GM12878 (cell line): ENCODE data around the gene SCARF1. TPM values are rescaled to one million over a fixed set of nuclear protein-coding genes. Genes with fewer than 3 reads are reported as not detected.

Source experiments
- ATAC-seq: fragments of 200-7000 bp; cut with Tn5 transposase; 3 replicates; pipeline ENCODE4 v1.9.1; 2020; ENCODE audit warnings: mild to moderate bottlenecking, moderate library complexity
- BruUV-seq: library from RNA; stranded (reverse); fragments of 400-500 nt; replicated peaks from 2 replicates; lab custom pipeline; 2021; lab: Mats Ljungman, UMichigan
- CTCF ChIA-PET: fragments of 300-600 bp; sonication (Branson Sonifier 250); formaldehyde crosslinking; extraction: SDS; loops from one replicate; lab custom pipeline; 2021; ENCODE audit warnings: inconsistent platforms; lab: Yijun Ruan, JAX
- POLR2A ChIA-PET: fragments of 350-600 bp; formaldehyde crosslinking; extraction: SDS; loops from one replicate; lab custom pipeline; 2021; ENCODE audit warnings: inconsistent platforms; lab: Charles Lee
- RAD21 ChIA-PET: fragments of 300-600 bp; sonication (Branson Sonifier 250); formaldehyde crosslinking; loops from one replicate; lab custom pipeline; 2023; ENCODE audit warnings: antibody characterized with exemption; ENCODE audit not compliant: unreplicated experiment; lab: Charles Lee
- SMC1A ChIA-PET: fragments of 300-600 bp; sonication (Branson Sonifier 250); formaldehyde crosslinking; loops from one replicate; lab custom pipeline; 2023; ENCODE audit not compliant: unreplicated experiment, uncharacterized antibody; lab: Charles Lee
- DNase-seq: peaks from one replicate; pipeline ENCODE4 v3.0.0-alpha.2; 2011; ENCODE audit warnings: low read depth, low spot score
- FAIRE-seq: peaks from 3 replicates; lab custom pipeline; 2011; peaks lifted over from hg19 to GRCh38; lab: Jason Lieb, UNC
- H2AFZ ChIP-seq: 2 replicates; pipeline ENCODE4 v1.6.0; 2011; ENCODE audit warnings: low read depth, low read length, control low read depth; ENCODE audit not compliant: control insufficient read depth
- H3K27ac ChIP-seq: 2 replicates; pipeline ENCODE4 v1.5.1; 2011; ENCODE audit warnings: control low read depth; ENCODE audit not compliant: control insufficient read depth, insufficient read depth
- H3K27me3 ChIP-seq, 2 experiments: replicated peaks in 1 of 2; 2 replicates each; pipeline versions ENCODE4 v1.6.0 to v1.6.1; 2011; ENCODE audit warnings: low read length in 1 of 2; ENCODE audit not compliant: control insufficient read depth in 2 of 2, insufficient read depth in 2 of 2
- H3K36me3 ChIP-seq, 2 experiments: 2 replicates each; pipeline ENCODE4 v1.5.1; 2011; ENCODE audit warnings: low read length in 1 of 2; ENCODE audit not compliant: control insufficient read depth in 2 of 2, insufficient read depth in 2 of 2
- H3K4me1 ChIP-seq: 2 replicates; pipeline ENCODE4 v1.6.1; 2011; ENCODE audit warnings: mild to moderate bottlenecking, low read length, moderate library complexity, mixed read lengths; ENCODE audit not compliant: control insufficient read depth, insufficient read depth
- H3K4me2 ChIP-seq: 2 replicates; pipeline ENCODE4 v1.6.0; 2011; ENCODE audit warnings: control low read depth; ENCODE audit not compliant: control insufficient read depth, insufficient read depth
- H3K4me3 ChIP-seq: fragments of 200-600 bp; sonication (generic); 2 replicates; pipeline ENCODE4 v1.5.1; 2016
- H3K79me2 ChIP-seq: 2 replicates; pipeline ENCODE4 v1.6.0; 2011; ENCODE audit warnings: low read length; ENCODE audit not compliant: control insufficient read depth, insufficient read depth
- H3K9ac ChIP-seq: 2 replicates; pipeline ENCODE4 v1.8.0; 2011; ENCODE audit warnings: low read length, control low read depth, mixed read lengths; ENCODE audit not compliant: control insufficient read depth, insufficient read depth
- H3K9me3 ChIP-seq: replicated peaks from 3 replicates; pipeline ENCODE4 v1.5.1; 2011; ENCODE audit warnings: mild to moderate bottlenecking, low read length; ENCODE audit not compliant: control insufficient read depth, insufficient read depth
- H4K20me1 ChIP-seq: 2 replicates; pipeline ENCODE4 v1.6.0; 2011; ENCODE audit not compliant: control insufficient read depth, insufficient read depth
- BRCA1 ChIP-seq: IDR thresholded peaks from 2 replicates; pipeline ENCODE4 v1.6.1; 2011; ENCODE audit warnings: low read depth, low read length, improper control_type of control experiment
- CREB1 ChIP-seq: IDR thresholded peaks from 2 replicates; pipeline ENCODE4 v1.6.1; 2012; ENCODE audit warnings: low read depth, mild to moderate bottlenecking, inconsistent platforms
- FOS ChIP-seq: IDR thresholded peaks from 3 replicates; pipeline ENCODE4 v1.6.1; 2011; ENCODE audit warnings: borderline replicate concordance; ENCODE audit not compliant: insufficient read length; ENCODE audit errors: extremely low read depth
- IKZF1 ChIP-seq: fragments of 450-650 bp; conservative IDR thresholded peaks from 2 replicates; pipeline ENCODE4 v1.6.1; 2017; ENCODE audit warnings: antibody characterized with exemption, mild to moderate bottlenecking
- JUND ChIP-seq: IDR thresholded peaks from 2 replicates; pipeline ENCODE4 v1.6.1; 2012; ENCODE audit warnings: low read depth, mild to moderate bottlenecking, low read length, improper control_type of control experiment, moderate library complexity
- RCOR1 ChIP-seq: conservative IDR thresholded peaks from 2 replicates; pipeline ENCODE4 v1.6.1; 2012; ENCODE audit warnings: low read depth, low read length, improper control_type of control experiment
- STAT1 ChIP-seq: fragments of 450-650 bp; conservative IDR thresholded peaks from 2 replicates; pipeline ENCODE4 v1.6.1; 2014; ENCODE audit warnings: antibody characterized with exemption, mild to moderate bottlenecking
- ZNF207 ChIP-seq: fragments of 450-650 bp; IDR thresholded peaks from 2 replicates; pipeline ENCODE4 v1.6.1; 2014; ENCODE audit warnings: antibody characterized with exemption, mild to moderate bottlenecking, borderline replicate concordance
- ZNF217 ChIP-seq: fragments of 450-650 bp; IDR thresholded peaks from 2 replicates; pipeline ENCODE4 v1.6.1; 2017; ENCODE audit warnings: antibody characterized with exemption, mild to moderate bottlenecking
- WGBS: methylation state at CpG from one replicate; pipeline ENCODE4 v1.1.6; 2016; ENCODE audit warnings: low lambda C conversion rate; ENCODE audit not compliant: insufficient replicate concordance, insufficient coverage; ENCODE audit errors: missing lambda C conversion rate; 5-methylcytosine and 5-hydroxymethylcytosine counted together
- in situ Hi-C: fragments of 300-500 bp; cut with MboI; formaldehyde crosslinking; loops from 9 replicates; pipeline ENCODE4 v1.14.3; 2018; ENCODE audit warnings: mixed read lengths
- intact Hi-C: fragments of 100-400 bp; cut with micrococcal nuclease; formaldehyde crosslinking; loops from one replicate; pipeline ENCODE4 v1.14.2; 2022; ENCODE audit not compliant: unreplicated experiment
- polyA plus RNA-seq, 11 experiments: library from polyadenylated mRNA; depleted of rRNA in 4 of 11; unstranded in 6 of 11; stranded (reverse) in 5 of 11; fragments of >200 nt; fragmentation: Nextera tagmentation in 4 of 11; fragmentation: Illumina TruSeq in 1 of 11; extraction: Ambion mirVana in 4 of 11; extraction: Trizol in 1 of 11; gene quantifications; 1 replicate in 1 of 11; 2 replicates in 10 of 11; pipeline versions ENCODE4 v1.2.1 to v1.2.3, GENCODE V29; 2011 to 2016; ENCODE audit warnings: inconsistent platforms in 2 of 11, missing spikeins in 2 of 11, low read depth in 1 of 11
- total RNA-seq, 4 experiments: library from RNA; depleted of rRNA in 3 of 4; stranded (reverse); fragments of >200 nt in 3 of 4; fragmentation: Illumina TruSeq in 1 of 4; extraction: Trizol in 1 of 4; gene quantifications; 2 replicates each; pipeline versions ENCODE4 v1.2.1 to v1.2.3, GENCODE V29; 2013 to 2021
- TF ChIP-seq, protein P1 (sequence below): IDR thresholded peaks from 2 replicates; pipeline ENCODE4 v1.6.1; 2012; ENCODE audit warnings: low read depth, low read length, improper control_type of control experiment
- TF ChIP-seq, protein P2 (sequence below): IDR thresholded peaks from 2 replicates; pipeline ENCODE4 v1.6.1; 2011; ENCODE audit warnings: low read depth, mild to moderate bottlenecking, low read length, moderate library complexity, borderline replicate concordance; ENCODE audit errors: extremely low read depth
- TF ChIP-seq, protein P3 (sequence below): fragments of 450-650 bp; IDR thresholded peaks from 2 replicates; pipeline ENCODE4 v1.6.1; 2017; ENCODE audit warnings: borderline replicate concordance
- TF ChIP-seq, protein P4 (sequence below): IDR thresholded peaks from 2 replicates; pipeline ENCODE4 v1.6.1; 2011; ENCODE audit warnings: borderline replicate concordance, low read depth, mild to moderate bottlenecking, moderate library complexity, low read length; ENCODE audit not compliant: insufficient read depth, poor library complexity, severe bottlenecking

Gene SCARF1
- total and polyA plus RNA-seq, 10 of the 15 experiments (the other 5 are each of a cell fraction or from before 2014, with no cell fraction given) = 0.10 to 1.7 (median 0.43) TPM

DNA sequence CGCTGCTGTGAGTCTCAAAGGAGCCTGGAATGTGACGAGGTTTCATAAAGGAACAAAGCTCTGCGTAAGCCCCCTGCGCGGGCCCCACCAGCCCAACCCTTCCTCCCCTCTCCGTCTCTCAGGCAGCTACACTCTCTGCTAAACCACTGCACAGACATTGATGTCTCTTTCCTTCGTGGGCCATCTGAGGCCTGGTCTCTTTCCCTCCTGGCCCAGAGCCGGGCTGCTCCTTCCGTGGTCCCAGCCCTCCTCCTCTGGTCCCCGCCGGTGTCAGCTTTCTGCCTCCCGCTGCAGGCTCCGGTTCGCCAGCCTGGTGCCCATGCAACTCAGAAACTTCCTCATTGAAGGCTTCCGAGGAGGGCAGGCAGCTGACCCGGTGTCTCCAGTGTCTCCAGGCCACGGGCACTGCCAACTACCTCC is 7.4 kb downstream of the SCARF1 start:
- DNase-seq (no peak), FAIRE-seq (no peak), ATAC-seq (no peak)
- Histone ChIP-seq H3K4me2 (no peak overlapping the region), H3K36me3 (no peaks in the 10 kb centered on the region), H3K9me3 (no peaks in the 10 kb centered on the region), H3K27me3 (no peaks in the 10 kb centered on the region), H3K9ac (no peak overlapping the region), H4K20me1 (no peaks in the 10 kb centered on the region), H3K4me1 (no peaks in the 10 kb centered on the region), H3K79me2 (no peaks in the 10 kb centered on the region), H3K4me3 (no peak overlapping the region), H3K27ac (no peak overlapping the region), H2AFZ (no peak overlapping the region)
- RAD21 ChIA-PET = no interaction called here
- SMC1A ChIA-PET = no interaction called here
- BruUV-seq = no TSS peak
- POLR2A ChIA-PET = no interaction called here
- WGBS = 69% methylated on average over 17 of the region's 17 CpGs
- TF ChIP-seq, protein P1, sequence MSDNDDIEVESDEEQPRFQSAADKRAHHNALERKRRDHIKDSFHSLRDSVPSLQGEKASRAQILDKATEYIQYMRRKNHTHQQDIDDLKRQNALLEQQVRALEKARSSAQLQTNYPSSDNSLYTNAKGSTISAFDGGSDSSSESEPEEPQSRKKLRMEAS = no peak
- TF ChIP-seq IKZF1 = no peak
- no peak for TF ChIP-seq ZNF217
- no peak for TF ChIP-seq JUND
- TF ChIP-seq BRCA1 = no peak
- no peak for TF ChIP-seq RCOR1
- TF ChIP-seq, protein P2, sequence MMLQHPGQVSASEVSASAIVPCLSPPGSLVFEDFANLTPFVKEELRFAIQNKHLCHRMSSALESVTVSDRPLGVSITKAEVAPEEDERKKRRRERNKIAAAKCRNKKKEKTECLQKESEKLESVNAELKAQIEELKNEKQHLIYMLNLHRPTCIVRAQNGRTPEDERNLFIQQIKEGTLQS = no peak
- no peak for TF ChIP-seq FOS
- TF ChIP-seq STAT1 = no peak
- TF ChIP-seq, protein P3, sequence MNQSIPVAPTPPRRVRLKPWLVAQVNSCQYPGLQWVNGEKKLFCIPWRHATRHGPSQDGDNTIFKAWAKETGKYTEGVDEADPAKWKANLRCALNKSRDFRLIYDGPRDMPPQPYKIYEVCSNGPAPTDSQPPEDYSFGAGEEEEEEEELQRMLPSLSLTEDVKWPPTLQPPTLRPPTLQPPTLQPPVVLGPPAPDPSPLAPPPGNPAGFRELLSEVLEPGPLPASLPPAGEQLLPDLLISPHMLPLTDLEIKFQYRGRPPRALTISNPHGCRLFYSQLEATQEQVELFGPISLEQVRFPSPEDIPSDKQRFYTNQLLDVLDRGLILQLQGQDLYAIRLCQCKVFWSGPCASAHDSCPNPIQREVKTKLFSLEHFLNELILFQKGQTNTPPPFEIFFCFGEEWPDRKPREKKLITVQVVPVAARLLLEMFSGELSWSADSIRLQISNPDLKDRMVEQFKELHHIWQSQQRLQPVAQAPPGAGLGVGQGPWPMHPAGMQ = no peak
- no peak for TF ChIP-seq CREB1
- TF ChIP-seq, protein P4, sequence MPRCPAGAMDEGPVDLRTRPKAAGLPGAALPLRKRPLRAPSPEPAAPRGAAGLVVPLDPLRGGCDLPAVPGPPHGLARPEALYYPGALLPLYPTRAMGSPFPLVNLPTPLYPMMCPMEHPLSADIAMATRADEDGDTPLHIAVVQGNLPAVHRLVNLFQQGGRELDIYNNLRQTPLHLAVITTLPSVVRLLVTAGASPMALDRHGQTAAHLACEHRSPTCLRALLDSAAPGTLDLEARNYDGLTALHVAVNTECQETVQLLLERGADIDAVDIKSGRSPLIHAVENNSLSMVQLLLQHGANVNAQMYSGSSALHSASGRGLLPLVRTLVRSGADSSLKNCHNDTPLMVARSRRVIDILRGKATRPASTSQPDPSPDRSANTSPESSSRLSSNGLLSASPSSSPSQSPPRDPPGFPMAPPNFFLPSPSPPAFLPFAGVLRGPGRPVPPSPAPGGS = no peak
- no peak for TF ChIP-seq ZNF207
- intact Hi-C loops (no loop called here), in situ Hi-C loops (no loop called here)
- CTCF ChIA-PET = no interaction called here
